HepG2 (cell line): Measurements from ENCODE around the gene FAAP100. TPM values are rescaled to one million over a fixed set of nuclear protein-coding genes. Genes with fewer than 3 reads are reported as not detected.

ENCODE experiments used
- HCFC1 ChIP-seq: fragments of 150-350 bp; IDR thresholded peaks from 2 replicates; pipeline ENCODE4 v1.6.1; 2014; ENCODE audit warnings: low read depth, low read length
- HOXD1 ChIP-seq: sonication (generic); formaldehyde crosslinking; IDR thresholded peaks from 2 replicates; pipeline ENCODE4 v1.5.0; 2020; ENCODE audit warnings: missing genetic modification reagents
- ISL2 ChIP-seq: sonication (generic); formaldehyde crosslinking; IDR thresholded peaks from 2 replicates; pipeline ENCODE4 v1.5.0; 2020; ENCODE audit warnings: missing genetic modification reagents
- KDM6A ChIP-seq: IDR thresholded peaks from 2 replicates; pipeline ENCODE4 v1.6.1; 2016; ENCODE audit warnings: low read depth
- MIXL1 ChIP-seq: IDR thresholded peaks from 2 replicates; pipeline ENCODE4 v1.6.1; 2016
- NR2C2 ChIP-seq: sonication (generic); formaldehyde crosslinking; IDR thresholded peaks from 2 replicates; pipeline ENCODE4 v1.4.0; 2020; ENCODE audit warnings: missing genetic modification reagents, mild to moderate bottlenecking, moderate library complexity, borderline replicate concordance
- RELA ChIP-seq: sonication (generic); formaldehyde crosslinking; IDR thresholded peaks from 2 replicates; pipeline ENCODE4 v1.4.0; 2020; ENCODE audit warnings: missing genetic modification reagents
- RFXAP ChIP-seq: sonication (generic); formaldehyde crosslinking; IDR thresholded peaks from 2 replicates; pipeline ENCODE4 v1.4.0; 2020; ENCODE audit warnings: missing genetic modification reagents, borderline replicate concordance
- SIX4 ChIP-seq: sonication (generic); formaldehyde crosslinking; IDR thresholded peaks from 2 replicates; pipeline ENCODE4 v1.4.0; 2020; ENCODE audit warnings: missing genetic modification reagents
- TP53 ChIP-seq: sonication (generic); formaldehyde crosslinking; conservative IDR thresholded peaks from 2 replicates; pipeline ENCODE4 v1.4.0; 2020; ENCODE audit warnings: missing genetic modification reagents
- ZBTB42 ChIP-seq: sonication (generic); formaldehyde crosslinking; IDR thresholded peaks from 2 replicates; pipeline ENCODE4 v1.5.0; 2020; ENCODE audit warnings: mild to moderate bottlenecking, missing genetic modification reagents
- ZBTB7B ChIP-seq: sonication (generic); formaldehyde crosslinking; IDR thresholded peaks from 2 replicates; pipeline ENCODE4 v1.4.0; 2020; ENCODE audit warnings: missing genetic modification reagents
- ZNF777 ChIP-seq: sonication (generic); formaldehyde crosslinking; IDR thresholded peaks from 2 replicates; pipeline ENCODE4 v1.4.0; 2020; ENCODE audit warnings: missing genetic modification reagents
- polyA plus RNA-seq, 8 experiments: library from polyadenylated mRNA; depleted of rRNA in 3 of 8; stranded (reverse) in 7 of 8; unstranded in 1 of 8; fragments of >200 nt; fragmentation: Illumina TruSeq in 4 of 8; extraction: Trizol in 4 of 8; gene quantifications; 2 replicates each; pipeline versions ENCODE4 v1.2.1 to v1.2.3, GENCODE V29; 2011 to 2016; ENCODE audit warnings: low read depth in 4 of 8, missing spikeins in 1 of 8, mixed read lengths in 1 of 8; ENCODE audit not compliant: insufficient read depth in 1 of 8
- total RNA-seq, 5 experiments: library from RNA; depleted of rRNA; stranded (reverse); fragments of >200 nt; fragmentation: Illumina TruSeq; extraction: Trizol; gene quantifications; 2 replicates each; pipeline ENCODE4 v1.2.3, GENCODE V29; 2016; ENCODE audit warnings: low read depth in 1 of 5
- TF ChIP-seq, protein P1 (sequence below): sonication (generic); formaldehyde crosslinking; IDR thresholded peaks from 2 replicates; pipeline ENCODE4 v1.9.0; 2022; ENCODE audit warnings: low read depth, missing genetic modification reagents
- TF ChIP-seq, protein P2 (sequence below): sonication (generic); formaldehyde crosslinking; IDR thresholded peaks from 2 replicates; pipeline ENCODE4 v1.4.0; 2020; ENCODE audit warnings: mild to moderate bottlenecking, missing genetic modification reagents
- TF ChIP-seq, protein P3 (sequence below): sonication (generic); formaldehyde crosslinking; IDR thresholded peaks from 2 replicates; pipeline ENCODE4 v1.5.0; 2020; ENCODE audit warnings: mild to moderate bottlenecking, missing genetic modification reagents
- TF ChIP-seq, protein P4 (sequence below): sonication (generic); formaldehyde crosslinking; IDR thresholded peaks from 2 replicates; pipeline ENCODE4 v1.4.0; 2020; ENCODE audit warnings: low read depth, missing genetic modification reagents
- TF ChIP-seq, protein P5 (sequence below): sonication (generic); formaldehyde crosslinking; conservative IDR thresholded peaks from 2 replicates; pipeline ENCODE4 v1.4.0; 2020; ENCODE audit warnings: missing genetic modification reagents
- TF ChIP-seq, protein P6 (sequence below): IDR thresholded peaks from 2 replicates; pipeline ENCODE4 v1.6.1; 2016
- TF ChIP-seq, protein P7 (sequence below): IDR thresholded peaks from 2 replicates; pipeline ENCODE4 v1.6.1; 2016; ENCODE audit warnings: low read depth, borderline replicate concordance

The FAAP100 gene
- total and polyA plus RNA-seq, 2 of the 13 experiments (the other 11 are each of a cell fraction or from before 2014, with no cell fraction given) = 7.6 to 20.8 TPM

DNA sequence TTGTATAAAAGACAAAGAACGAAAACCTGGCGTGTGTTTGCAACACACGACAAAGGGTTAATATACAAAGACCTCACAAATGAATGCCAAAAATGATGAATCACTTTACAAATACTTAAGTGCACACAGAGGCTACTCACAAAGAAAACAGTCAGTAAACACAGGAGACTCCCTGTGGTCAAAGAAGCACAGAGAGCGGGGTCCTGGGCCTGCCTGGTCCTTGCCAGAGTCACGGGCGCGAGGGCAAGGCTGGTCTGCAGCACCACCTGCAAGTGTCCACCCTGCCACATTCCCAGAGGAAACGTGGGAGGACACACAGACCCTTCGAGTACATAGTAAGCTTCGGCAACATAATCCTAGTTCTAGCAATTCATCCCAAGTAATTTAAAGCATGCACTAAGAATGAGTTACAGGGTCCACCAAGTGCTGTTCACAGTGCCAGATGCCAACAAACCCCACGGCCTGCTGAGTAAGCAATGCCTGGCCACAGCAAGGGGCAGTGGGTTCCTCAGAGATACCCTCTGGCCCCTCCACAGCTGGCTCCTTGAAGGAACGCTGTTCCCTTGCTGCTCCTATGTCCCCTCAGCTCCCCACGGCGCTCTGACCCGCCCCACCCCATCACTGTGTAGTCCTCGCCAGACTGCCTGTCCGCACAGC is 24.6 kb upstream of the FAAP100 start (continued):
- TF ChIP-seq, protein P1, sequence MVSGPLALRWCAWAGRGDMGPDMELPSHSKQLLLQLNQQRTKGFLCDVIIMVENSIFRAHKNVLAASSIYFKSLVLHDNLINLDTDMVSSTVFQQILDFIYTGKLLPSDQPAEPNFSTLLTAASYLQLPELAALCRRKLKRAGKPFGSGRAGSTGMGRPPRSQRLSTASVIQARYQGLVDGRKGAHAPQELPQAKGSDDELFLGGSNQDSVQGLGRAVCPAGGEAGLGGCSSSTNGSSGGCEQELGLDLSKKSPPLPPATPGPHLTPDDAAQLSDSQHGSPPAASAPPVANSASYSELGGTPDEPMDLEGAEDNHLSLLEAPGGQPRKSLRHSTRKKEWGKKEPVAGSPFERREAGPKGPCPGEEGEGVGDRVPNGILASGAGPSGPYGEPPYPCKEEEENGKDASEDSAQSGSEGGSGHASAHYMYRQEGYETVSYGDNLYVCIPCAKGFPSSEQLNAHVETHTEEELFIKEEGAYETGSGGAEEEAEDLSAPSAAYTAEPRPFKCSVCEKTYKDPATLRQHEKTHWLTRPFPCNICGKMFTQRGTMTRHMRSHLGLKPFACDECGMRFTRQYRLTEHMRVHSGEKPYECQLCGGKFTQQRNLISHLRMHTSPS = peak; percentile 72; the same call in 1 of the 2 replicates
- TF ChIP-seq RELA (CRISPR knock-in tag) (no peak), KDM6A (no peak), ISL2 (peak; percentile 50; the same call in 1 of the 2 replicates), RFXAP (CRISPR knock-in tag) (no peak), NR2C2 (CRISPR knock-in tag) (no peak), HCFC1 (no peak), ZBTB7B (CRISPR knock-in tag) (peak; percentile 57), HOXD1 (CRISPR knock-in tag) (peak; percentile 98), ZBTB42 (no peak), TP53 (no peak), SIX4 (CRISPR knock-in tag) (no peak), ZNF777 (CRISPR knock-in tag) (no peak), MIXL1 (CRISPR knock-in tag) (no peak)
- TF ChIP-seq, protein P2, sequence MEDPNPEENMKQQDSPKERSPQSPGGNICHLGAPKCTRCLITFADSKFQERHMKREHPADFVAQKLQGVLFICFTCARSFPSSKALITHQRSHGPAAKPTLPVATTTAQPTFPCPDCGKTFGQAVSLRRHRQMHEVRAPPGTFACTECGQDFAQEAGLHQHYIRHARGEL (CRISPR knock-in tag) = no peak
- TF ChIP-seq, protein P3, sequence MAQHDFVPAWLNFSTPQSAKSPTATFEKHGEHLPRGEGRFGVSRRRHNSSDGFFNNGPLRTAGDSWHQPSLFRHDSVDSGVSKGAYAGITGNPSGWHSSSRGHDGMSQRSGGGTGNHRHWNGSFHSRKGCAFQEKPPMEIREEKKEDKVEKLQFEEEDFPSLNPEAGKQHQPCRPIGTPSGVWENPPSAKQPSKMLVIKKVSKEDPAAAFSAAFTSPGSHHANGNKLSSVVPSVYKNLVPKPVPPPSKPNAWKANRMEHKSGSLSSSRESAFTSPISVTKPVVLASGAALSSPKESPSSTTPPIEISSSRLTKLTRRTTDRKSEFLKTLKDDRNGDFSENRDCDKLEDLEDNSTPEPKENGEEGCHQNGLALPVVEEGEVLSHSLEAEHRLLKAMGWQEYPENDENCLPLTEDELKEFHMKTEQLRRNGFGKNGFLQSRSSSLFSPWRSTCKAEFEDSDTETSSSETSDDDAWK (CRISPR knock-in tag) = no peak
- TF ChIP-seq, protein P4, sequence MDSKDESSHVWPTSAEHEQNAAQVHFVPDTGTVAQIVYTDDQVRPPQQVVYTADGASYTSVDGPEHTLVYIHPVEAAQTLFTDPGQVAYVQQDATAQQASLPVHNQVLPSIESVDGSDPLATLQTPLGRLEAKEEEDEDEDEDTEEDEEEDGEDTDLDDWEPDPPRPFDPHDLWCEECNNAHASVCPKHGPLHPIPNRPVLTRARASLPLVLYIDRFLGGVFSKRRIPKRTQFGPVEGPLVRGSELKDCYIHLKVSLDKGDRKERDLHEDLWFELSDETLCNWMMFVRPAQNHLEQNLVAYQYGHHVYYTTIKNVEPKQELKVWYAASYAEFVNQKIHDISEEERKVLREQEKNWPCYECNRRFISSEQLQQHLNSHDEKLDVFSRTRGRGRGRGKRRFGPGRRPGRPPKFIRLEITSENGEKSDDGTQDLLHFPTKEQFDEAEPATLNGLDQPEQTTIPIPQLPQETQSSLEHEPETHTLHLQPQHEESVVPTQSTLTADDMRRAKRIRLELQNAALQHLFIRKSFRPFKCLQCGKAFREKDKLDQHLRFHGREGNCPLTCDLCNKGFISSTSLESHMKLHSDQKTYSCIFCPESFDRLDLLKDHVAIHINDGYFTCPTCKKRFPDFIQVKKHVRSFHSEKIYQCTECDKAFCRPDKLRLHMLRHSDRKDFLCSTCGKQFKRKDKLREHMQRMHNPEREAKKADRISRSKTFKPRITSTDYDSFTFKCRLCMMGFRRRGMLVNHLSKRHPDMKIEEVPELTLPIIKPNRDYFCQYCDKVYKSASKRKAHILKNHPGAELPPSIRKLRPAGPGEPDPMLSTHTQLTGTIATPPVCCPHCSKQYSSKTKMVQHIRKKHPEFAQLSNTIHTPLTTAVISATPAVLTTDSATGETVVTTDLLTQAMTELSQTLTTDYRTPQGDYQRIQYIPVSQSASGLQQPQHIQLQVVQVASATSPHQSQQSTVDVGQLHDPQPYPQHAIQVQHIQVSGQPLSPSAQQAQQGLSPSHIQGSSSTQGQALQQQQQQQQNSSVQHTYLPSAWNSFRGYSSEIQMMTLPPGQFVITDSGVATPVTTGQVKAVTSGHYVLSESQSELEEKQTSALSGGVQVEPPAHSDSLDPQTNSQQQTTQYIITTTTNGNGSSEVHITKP (CRISPR knock-in tag) = peak; percentile 56; the same call in 1 of the 2 replicates
- TF ChIP-seq, protein P5, sequence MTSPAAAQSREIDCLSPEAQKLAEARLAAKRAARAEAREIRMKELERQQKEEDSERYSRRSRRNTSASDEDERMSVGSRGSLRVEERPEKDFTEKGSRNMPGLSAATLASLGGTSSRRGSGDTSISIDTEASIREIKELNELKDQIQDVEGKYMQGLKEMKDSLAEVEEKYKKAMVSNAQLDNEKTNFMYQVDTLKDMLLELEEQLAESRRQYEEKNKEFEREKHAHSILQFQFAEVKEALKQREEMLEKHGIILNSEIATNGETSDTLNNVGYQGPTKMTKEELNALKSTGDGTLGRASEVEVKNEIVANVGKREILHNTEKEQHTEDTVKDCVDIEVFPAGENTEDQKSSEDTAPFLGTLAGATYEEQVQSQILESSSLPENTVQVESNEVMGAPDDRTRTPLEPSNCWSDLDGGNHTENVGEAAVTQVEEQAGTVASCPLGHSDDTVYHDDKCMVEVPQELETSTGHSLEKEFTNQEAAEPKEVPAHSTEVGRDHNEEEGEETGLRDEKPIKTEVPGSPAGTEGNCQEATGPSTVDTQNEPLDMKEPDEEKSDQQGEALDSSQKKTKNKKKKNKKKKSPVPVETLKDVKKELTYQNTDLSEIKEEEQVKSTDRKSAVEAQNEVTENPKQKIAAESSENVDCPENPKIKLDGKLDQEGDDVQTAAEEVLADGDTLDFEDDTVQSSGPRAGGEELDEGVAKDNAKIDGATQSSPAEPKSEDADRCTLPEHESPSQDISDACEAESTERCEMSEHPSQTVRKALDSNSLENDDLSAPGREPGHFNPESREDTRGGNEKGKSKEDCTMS (CRISPR knock-in tag) = no peak
- TF ChIP-seq, protein P6, sequence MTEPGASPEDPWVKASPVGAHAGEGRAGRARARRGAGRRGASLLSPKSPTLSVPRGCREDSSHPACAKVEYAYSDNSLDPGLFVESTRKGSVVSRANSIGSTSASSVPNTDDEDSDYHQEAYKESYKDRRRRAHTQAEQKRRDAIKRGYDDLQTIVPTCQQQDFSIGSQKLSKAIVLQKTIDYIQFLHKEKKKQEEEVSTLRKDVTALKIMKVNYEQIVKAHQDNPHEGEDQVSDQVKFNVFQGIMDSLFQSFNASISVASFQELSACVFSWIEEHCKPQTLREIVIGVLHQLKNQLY = no peak
- TF ChIP-seq, protein P7, sequence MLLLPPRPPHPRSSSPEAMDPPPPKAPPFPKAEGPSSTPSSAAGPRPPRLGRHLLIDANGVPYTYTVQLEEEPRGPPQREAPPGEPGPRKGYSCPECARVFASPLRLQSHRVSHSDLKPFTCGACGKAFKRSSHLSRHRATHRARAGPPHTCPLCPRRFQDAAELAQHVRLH (CRISPR knock-in tag) = no peak
